OCI-LY3 (cell line): ENCODE results near the gene SLA2.

Experiments
- H2AFZ ChIP-seq: fragments of 200-600, 300-600 bp; shearing (Covaris generic); 2 replicates; pipeline ENCODE4 v1.6.0; 2014; ENCODE audit warnings: antibody characterized with exemption, low read depth, low read length
- H3K27ac ChIP-seq: fragments of 200-600, 300-600 bp; sonication (generic); 2 replicates; pipeline ENCODE4 v1.5.1; 2014; ENCODE audit warnings: mild to moderate bottlenecking, low read length, moderate library complexity, mixed read lengths
- H3K27me3 ChIP-seq: fragments of 200-600, 300-600 bp; sonication (generic); 2 replicates; pipeline ENCODE4 v1.6.1; 2014; ENCODE audit warnings: low read depth, low read length, mixed read lengths
- H3K36me3 ChIP-seq: fragments of 200-600, 300-600 bp; sonication (generic); replicated peaks from 2 replicates; pipeline ENCODE3; 2014; ENCODE audit warnings: low read depth, low read length, mixed read lengths
- H3K4me1 ChIP-seq: fragments of 300-600, 200-600 bp; sonication (generic); 2 replicates; pipeline ENCODE4 v1.6.1; 2014; ENCODE audit warnings: low read length, mixed read lengths
- H3K4me2 ChIP-seq: fragments of 200-600, 300-600 bp; sonication (generic); 2 replicates; pipeline ENCODE4 v1.6.1; 2014; ENCODE audit warnings: low read length, mixed read lengths
- H3K4me3 ChIP-seq: fragments of 300-600, 200-600 bp; sonication (generic); 2 replicates; pipeline ENCODE4 v1.5.1; 2014; ENCODE audit warnings: antibody characterized with exemption, mild to moderate bottlenecking, low read length, moderate library complexity
- H3K79me2 ChIP-seq: fragments of 300-600, 200-600 bp; shearing (Covaris generic); 2 replicates; pipeline ENCODE4 v1.6.1; 2014; ENCODE audit warnings: mild to moderate bottlenecking, low read length, mixed read lengths
- H3K9ac ChIP-seq: fragments of 300-600, 200-600 bp; shearing (Covaris generic); 2 replicates; pipeline ENCODE4 v1.6.0; 2014; ENCODE audit warnings: mild to moderate bottlenecking, low read length, moderate library complexity
- H3K9me3 ChIP-seq: fragments of 200-600, 300-600 bp; shearing (Covaris generic); 2 replicates; pipeline ENCODE4 v1.6.1; 2014; ENCODE audit warnings: low read length, mixed read lengths; ENCODE audit not compliant: insufficient read depth
- H4K20me1 ChIP-seq: fragments of 200-600, 300-600 bp; sonication (generic); 2 replicates; pipeline ENCODE4 v1.6.1; 2016; ENCODE audit warnings: low read length, mixed read lengths; ENCODE audit not compliant: insufficient read depth
- CTCF ChIP-seq: fragments of 200-600, 300-600 bp; sonication (generic); IDR thresholded peaks from 2 replicates; pipeline ENCODE4 v1.5.1; 2014; ENCODE audit warnings: antibody characterized with exemption, low read length, low read depth
- EZH2phosphoT487 ChIP-seq: fragments of 200-600 bp; shearing (Covaris generic); IDR thresholded peaks from 2 replicates; pipeline ENCODE4 v1.6.1; 2018; ENCODE audit warnings: antibody characterized with exemption, mixed run types, low read depth

SLA2 gene

GRCh38 chr20:36584018-36584481 lies 61.9 kb downstream of the SLA2 start:
- peaks cover 23% of the 10 kb centered on the region for H3K4me1 ChIP-seq
- H3K4me3 ChIP-seq: no peak overlapping the region
- H3K4me2 ChIP-seq: no peak overlapping the region
- no peaks in the 10 kb centered on the region for H3K27me3 ChIP-seq
- peaks cover 57% of the 10 kb centered on the region for H3K36me3 ChIP-seq
- no peak overlapping the region for H3K9ac ChIP-seq
- no peaks in the 10 kb centered on the region for H3K9me3 ChIP-seq
- no peak overlapping the region for H2AFZ ChIP-seq
- no peak overlapping the region for H3K27ac ChIP-seq
- H4K20me1 ChIP-seq: peaks cover 10% of the 10 kb centered on the region
- no peak for TF ChIP-seq CTCF
- no peak for TF ChIP-seq EZH2phosphoT487
- peaks cover 57% of the 10 kb centered on the region for H3K79me2 ChIP-seq

GRCh38 chr20:36582821-36583220 lies 63.2 kb downstream of the SLA2 start:
- no peaks in the 10 kb centered on the region for H3K27me3 ChIP-seq
- no peak overlapping the region for H3K9ac ChIP-seq
- H3K4me3 ChIP-seq: no peak overlapping the region
- H3K4me2 ChIP-seq: no peak overlapping the region
- no peaks in the 10 kb centered on the region for H3K9me3 ChIP-seq
- H2AFZ ChIP-seq: no peak overlapping the region
- peaks cover 60% of the 10 kb centered on the region for H3K36me3 ChIP-seq
- H3K4me1 ChIP-seq: peaks cover 20% of the 10 kb centered on the region
- peaks cover 21% of the 10 kb centered on the region for H4K20me1 ChIP-seq
- H3K27ac ChIP-seq: no peak overlapping the region
- H3K79me2 ChIP-seq: peaks cover 64% of the 10 kb centered on the region
- no peak for TF ChIP-seq EZH2phosphoT487
- TF ChIP-seq CTCF: no peak

GRCh38 chr20:36582322-36582721 lies 63.7 kb downstream of the SLA2 start:
- no peak overlapping the region for H3K4me2 ChIP-seq
- H3K4me1 ChIP-seq: peaks cover 15% of the 10 kb centered on the region
- H3K9ac ChIP-seq: no peak overlapping the region
- no peak overlapping the region for H2AFZ ChIP-seq
- TF ChIP-seq EZH2phosphoT487: no peak
- TF ChIP-seq CTCF: no peak
- no peaks in the 10 kb centered on the region for H3K9me3 ChIP-seq
- no peak overlapping the region for H3K27ac ChIP-seq
- H3K79me2 ChIP-seq: peaks cover 66% of the 10 kb centered on the region
- H3K27me3 ChIP-seq: no peaks in the 10 kb centered on the region
- peaks cover 25% of the 10 kb centered on the region for H4K20me1 ChIP-seq
- H3K4me3 ChIP-seq: no peak overlapping the region
- H3K36me3 ChIP-seq: peaks cover 59% of the 10 kb centered on the region

GRCh38 chr20:36579996-36580545 lies 65.9 kb downstream of the SLA2 start:
- Histone ChIP-seq H3K9me3 (no peaks in the 10 kb centered on the region), H3K79me2 (peaks cover 76% of the 10 kb centered on the region), H3K27ac (no peak overlapping the region), H2AFZ (no peak overlapping the region), H4K20me1 (peaks cover 42% of the 10 kb centered on the region), H3K27me3 (no peaks in the 10 kb centered on the region), H3K9ac (no peak overlapping the region), H3K4me1 (peaks cover 7% of the 10 kb centered on the region), H3K36me3 (peaks cover 52% of the 10 kb centered on the region), H3K4me2 (no peak overlapping the region), H3K4me3 (no peak overlapping the region)
- TF ChIP-seq EZH2phosphoT487 (no peak), CTCF (no peak)
